T-helper 1 cell treated with Interleukin-12 subunit alpha and Interleukin-12 subunit beta and Interleukin-4 antibody, amounts not matched to agents 30 μg/mL and 1 μg/mL, for 36 hours (primary cell): ENCODE measurements around the gene DIAPH3.

Experiments
- H3K27ac Mint-ChIP-seq: one replicate; pipeline ENCODE4 v1.8.0; 2021; ENCODE audit warnings: mild to moderate bottlenecking, mixed read lengths
- H3K27me3 Mint-ChIP-seq: one replicate; pipeline ENCODE4 v1.8.0; 2021; ENCODE audit warnings: low read depth, mixed read lengths
- H3K36me3 Mint-ChIP-seq: one replicate; pipeline ENCODE4 v1.8.0; 2021; ENCODE audit warnings: low read depth, mixed read lengths
- H3K4me1 Mint-ChIP-seq: one replicate; pipeline ENCODE4 v1.8.0; 2021; ENCODE audit warnings: low read depth, mixed read lengths
- H3K4me3 Mint-ChIP-seq: one replicate; pipeline ENCODE4 v1.8.0; 2021; ENCODE audit warnings: mild to moderate bottlenecking, moderate library complexity, mixed read lengths
- H3K9me3 Mint-ChIP-seq: one replicate; pipeline ENCODE4 v1.8.0; 2021; ENCODE audit warnings: mixed read lengths

The DIAPH3 gene

DNA sequence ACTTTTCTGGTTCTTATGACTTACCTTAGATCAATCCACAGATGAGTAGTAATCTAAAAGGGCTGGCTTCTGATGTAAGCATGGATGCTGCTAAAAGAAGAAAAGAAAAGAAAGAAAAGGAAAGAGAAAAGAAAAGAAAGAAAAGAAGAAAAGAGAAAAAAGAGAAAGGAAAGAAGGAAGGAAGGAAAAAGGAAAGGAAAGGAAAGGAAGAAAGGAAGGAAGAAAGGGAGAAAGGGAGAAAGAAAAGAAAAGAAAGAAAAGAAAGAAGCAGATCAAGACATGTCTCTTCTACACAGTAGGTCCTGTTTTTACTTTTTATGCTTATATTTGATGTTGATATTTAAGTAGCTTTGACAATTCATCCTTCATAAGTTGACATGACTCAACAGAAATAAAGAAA lies 421.3 kb downstream of the DIAPH3 start:
- H3K4me3 Mint-ChIP-seq, result no peak overlapping the region
- no peaks in the 10 kb centered on the region for H3K9me3 Mint-ChIP-seq
- H3K4me1 Mint-ChIP-seq, result peaks cover 2% of the 10 kb centered on the region
- H3K27me3 Mint-ChIP-seq, result no peaks in the 10 kb centered on the region
- peaks cover 4% of the 10 kb centered on the region for H3K36me3 Mint-ChIP-seq
- no peak overlapping the region for H3K27ac Mint-ChIP-seq

DNA sequence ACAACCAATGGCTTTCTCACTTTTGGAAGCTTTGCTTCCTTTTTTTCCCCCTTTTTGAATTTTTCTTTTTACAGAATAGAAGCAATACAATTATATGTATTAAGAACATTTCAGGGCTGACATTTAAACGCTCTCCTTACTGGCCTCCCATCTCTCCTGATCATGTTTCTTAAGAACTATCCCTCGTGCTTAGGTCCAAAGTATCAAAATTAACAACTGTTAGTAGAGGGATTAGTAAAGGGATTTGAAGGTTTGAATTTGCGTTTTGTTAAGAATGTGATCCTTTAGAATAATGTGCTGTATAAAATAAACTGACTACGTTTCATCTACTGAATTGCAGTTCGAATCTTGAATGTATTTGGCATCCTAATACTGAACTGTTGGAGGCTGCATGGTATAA lies 424.8 kb downstream of the DIAPH3 start:
- H3K4me3 Mint-ChIP-seq, result no peak overlapping the region
- H3K36me3 Mint-ChIP-seq, result peaks cover 4% of the 10 kb centered on the region
- H3K27me3 Mint-ChIP-seq, result no peaks in the 10 kb centered on the region
- no peak overlapping the region for H3K27ac Mint-ChIP-seq
- H3K4me1 Mint-ChIP-seq, result no peaks in the 10 kb centered on the region
- no peaks in the 10 kb centered on the region for H3K9me3 Mint-ChIP-seq

DNA sequence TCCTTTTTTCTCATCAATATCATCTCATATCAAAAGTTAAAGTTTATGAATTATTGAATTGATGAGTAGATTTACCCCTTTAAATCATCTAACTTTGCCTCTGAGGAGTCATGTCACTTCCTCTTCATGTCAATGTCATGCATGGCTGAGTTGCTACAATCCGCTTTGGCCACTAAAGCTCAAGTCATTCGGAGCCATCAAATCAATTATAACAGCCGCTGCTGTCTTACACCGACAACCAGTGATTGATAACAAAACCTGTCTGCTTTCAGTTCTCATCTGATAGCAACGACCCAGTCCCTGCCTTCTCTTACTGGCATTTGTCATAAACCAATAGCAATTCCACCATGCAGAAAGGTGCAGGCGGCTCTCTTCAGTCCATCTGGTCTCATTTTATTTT lies 429.3 kb downstream of the DIAPH3 start:
- Mint-ChIP-seq H3K27me3 (no peaks in the 10 kb centered on the region), H3K36me3 (no peaks in the 10 kb centered on the region), H3K4me3 (no peak overlapping the region), H3K9me3 (no peaks in the 10 kb centered on the region), H3K27ac (no peak overlapping the region), H3K4me1 (no peaks in the 10 kb centered on the region)

DNA sequence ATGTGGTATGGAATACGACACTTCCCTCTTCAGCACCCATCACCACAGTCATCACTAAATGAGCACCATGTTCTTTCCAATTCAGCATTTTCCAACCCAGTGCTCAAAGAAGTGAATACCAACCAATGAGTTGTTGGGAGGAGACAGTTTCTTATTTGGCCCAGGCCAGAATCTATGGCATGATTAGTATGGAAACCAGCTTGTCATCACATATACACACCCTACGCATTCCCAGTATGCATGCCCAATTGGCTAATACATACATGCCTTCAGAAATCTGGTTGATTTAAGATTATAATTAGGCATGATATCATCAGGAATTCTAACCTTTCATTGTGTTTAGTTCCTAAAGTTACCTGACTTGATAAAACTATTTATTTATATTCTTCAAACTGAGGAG lies 430.0 kb downstream of the DIAPH3 start:
- H3K27ac Mint-ChIP-seq, result no peak overlapping the region
- H3K27me3 Mint-ChIP-seq, result no peaks in the 10 kb centered on the region
- H3K4me3 Mint-ChIP-seq, result no peak overlapping the region
- H3K4me1 Mint-ChIP-seq, result no peaks in the 10 kb centered on the region
- H3K9me3 Mint-ChIP-seq, result no peaks in the 10 kb centered on the region
- H3K36me3 Mint-ChIP-seq, result no peaks in the 10 kb centered on the region

DNA sequence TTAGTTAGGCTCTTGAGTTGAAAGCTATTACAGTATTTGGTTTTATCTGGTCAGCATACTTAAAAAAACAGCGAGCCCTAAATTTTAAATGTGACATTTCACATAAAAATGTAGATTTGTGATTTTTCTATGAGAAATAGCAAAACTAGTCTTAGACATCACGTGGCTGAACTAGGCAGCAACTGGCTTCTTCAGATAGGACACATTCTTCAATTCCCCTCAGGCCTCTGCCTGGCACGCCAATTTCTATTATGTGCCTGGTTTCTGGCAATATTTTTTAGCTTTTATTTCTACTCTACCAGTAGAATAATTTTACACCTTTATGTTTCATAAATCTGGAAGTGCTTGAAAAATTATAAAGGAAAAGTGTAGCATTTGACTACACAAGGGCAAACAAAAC lies 433.7 kb downstream of the DIAPH3 start:
- H3K27ac Mint-ChIP-seq, result no peak overlapping the region
- no peaks in the 10 kb centered on the region for H3K4me1 Mint-ChIP-seq
- H3K27me3 Mint-ChIP-seq, result no peaks in the 10 kb centered on the region
- no peaks in the 10 kb centered on the region for H3K36me3 Mint-ChIP-seq
- H3K4me3 Mint-ChIP-seq, result no peak overlapping the region
- H3K9me3 Mint-ChIP-seq, result no peaks in the 10 kb centered on the region

DNA sequence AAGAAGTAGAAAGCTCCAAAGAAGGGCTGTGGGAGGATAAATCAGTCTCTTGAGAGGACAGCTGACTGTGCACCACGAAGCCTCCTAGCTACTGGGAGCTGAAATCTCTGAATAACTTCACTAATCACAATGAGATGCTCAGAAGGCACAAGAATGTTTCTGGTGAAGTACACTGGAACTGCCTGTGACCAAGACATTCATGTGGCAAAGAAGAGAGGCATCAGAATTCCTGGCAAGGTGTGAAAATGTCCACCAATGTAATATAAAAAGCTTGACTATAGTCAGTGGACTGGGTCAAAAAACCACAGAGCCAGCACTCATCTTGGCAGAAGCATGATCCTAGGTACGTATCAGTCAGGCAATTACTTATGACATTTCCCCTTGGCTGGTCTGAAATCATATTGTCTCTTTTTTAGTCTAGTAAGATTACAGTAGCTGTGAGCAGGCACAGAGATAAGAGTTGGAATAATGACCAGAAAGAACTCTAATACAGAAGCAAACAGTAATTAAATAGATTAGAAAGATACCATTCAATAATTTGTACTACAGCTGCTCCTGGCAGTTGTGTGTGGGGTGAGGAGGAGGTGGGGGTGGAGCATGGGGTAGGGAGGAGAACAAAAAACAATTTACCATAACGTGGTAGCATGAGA lies 434.7 kb downstream of the DIAPH3 start:
- no peaks in the 10 kb centered on the region for H3K4me1 Mint-ChIP-seq
- no peaks in the 10 kb centered on the region for H3K36me3 Mint-ChIP-seq
- no peaks in the 10 kb centered on the region for H3K9me3 Mint-ChIP-seq
- no peaks in the 10 kb centered on the region for H3K27me3 Mint-ChIP-seq
- no peak overlapping the region for H3K27ac Mint-ChIP-seq
- H3K4me3 Mint-ChIP-seq, result no peak overlapping the region

DNA sequence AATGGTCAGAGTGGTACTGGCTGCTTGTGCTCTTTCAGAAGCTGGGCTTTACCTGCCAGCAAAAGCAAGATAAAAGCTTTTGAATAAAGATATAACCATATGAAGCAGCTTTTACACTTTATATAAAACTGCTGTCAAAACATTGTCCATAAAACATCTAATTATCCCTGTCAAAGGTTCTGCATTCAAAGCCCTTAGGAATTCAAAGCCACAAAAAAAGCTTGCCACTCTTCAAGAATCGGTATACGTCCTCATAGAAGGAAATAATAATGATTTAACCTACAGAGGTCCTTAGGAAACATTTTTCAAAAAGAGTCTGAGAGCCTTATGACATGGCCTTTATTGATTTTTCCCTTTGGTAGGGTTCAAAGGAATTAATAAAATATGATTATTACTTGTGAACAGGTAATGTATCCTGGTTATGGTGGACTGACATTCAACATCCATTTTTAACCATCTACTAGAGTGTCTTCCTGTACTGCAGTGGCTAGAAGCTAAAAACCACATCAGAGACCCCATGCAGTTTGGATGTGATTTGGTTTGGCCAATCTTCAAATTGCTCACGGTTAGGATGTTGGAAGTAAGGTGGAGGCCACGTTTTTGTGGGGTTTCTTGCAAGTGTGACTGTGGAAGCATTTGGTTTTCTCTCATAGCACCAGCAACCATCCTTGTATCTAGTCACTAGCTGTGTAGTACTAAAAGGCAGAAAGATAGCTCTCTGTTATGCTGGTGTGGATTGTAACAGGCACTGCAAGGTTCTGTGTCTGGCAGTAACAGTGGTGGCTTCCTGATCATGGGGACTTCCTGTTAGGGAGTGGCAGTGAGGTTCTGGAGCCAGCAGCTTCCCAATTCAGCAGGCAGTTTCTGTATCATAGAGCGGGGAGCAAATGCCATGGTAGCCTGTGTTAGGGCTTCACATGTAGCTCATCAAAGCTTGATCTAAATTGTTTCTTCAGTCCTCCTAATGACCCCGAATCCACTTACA lies 441.5 kb downstream of the DIAPH3 start:
- peaks cover 8% of the 10 kb centered on the region for H3K4me1 Mint-ChIP-seq
- H3K27me3 Mint-ChIP-seq, result no peaks in the 10 kb centered on the region
- no peak overlapping the region for H3K27ac Mint-ChIP-seq
- no peak overlapping the region for H3K4me3 Mint-ChIP-seq
- H3K36me3 Mint-ChIP-seq, result no peaks in the 10 kb centered on the region
- H3K9me3 Mint-ChIP-seq, result no peaks in the 10 kb centered on the region

DNA sequence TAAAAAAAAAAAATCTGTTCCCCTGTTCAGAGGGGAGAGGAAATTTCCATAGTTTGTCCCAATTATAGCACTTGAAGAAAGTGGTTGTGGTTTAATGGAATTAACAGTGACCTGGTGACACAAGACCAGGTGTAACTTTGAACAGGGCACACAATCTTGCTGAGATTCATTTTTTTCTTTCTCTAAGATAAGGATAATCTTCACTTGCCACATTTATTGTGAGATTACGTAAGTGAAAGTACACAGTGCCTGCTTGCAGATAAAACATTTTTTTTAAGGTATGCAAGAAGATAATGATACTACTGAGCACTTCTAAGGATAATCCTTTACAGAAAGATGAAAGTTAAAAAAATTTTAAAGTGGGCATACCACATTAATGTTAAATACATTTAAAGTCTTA lies 448.1 kb downstream of the DIAPH3 start:
- no peak overlapping the region for H3K4me3 Mint-ChIP-seq
- H3K9me3 Mint-ChIP-seq, result no peaks in the 10 kb centered on the region
- H3K36me3 Mint-ChIP-seq, result no peaks in the 10 kb centered on the region

DNA sequence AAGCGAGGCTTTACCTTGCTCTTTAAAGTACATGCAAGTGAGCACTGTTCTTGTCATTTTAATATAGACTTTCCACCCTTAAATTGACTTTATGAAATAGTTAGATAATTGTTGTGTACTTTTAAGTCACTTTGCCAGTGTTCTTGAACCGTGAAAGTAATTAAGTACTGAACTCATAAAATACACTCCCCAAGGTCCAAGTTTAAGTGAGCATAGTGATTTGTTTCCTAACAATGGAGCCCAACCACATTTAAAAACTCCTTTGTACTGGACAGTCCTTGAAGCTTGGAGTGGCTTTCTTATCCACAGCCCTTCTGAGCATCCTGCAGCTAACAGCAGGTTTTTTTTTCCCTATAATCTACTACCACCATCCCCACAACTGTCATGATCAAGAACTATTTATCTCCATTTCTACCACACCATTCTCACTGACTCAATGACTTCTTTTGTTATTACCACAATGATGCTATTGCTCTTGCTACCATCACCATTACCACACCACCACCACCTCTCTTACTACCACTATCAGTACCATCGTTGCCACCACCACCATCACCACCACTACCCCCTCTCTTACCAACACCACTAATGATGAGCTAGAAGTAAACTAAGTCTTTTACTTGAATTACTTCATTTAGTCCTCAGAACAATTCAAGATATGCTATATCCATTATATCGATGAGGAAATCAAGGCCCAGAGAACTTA lies 452.6 kb downstream of the DIAPH3 start:
- Mint-ChIP-seq H3K4me1 (no peaks in the 10 kb centered on the region), H3K4me3 (no peak overlapping the region), H3K27me3 (no peaks in the 10 kb centered on the region), H3K27ac (no peak overlapping the region), H3K9me3 (no peaks in the 10 kb centered on the region), H3K36me3 (no peaks in the 10 kb centered on the region)

More for the DNA sequence above, 448.1 kb downstream of the DIAPH3 start:
- H3K27me3 Mint-ChIP-seq, result no peaks in the 10 kb centered on the region
- no peak overlapping the region for H3K27ac Mint-ChIP-seq
- H3K4me1 Mint-ChIP-seq, result peaks cover 2% of the 10 kb centered on the region

DNA sequence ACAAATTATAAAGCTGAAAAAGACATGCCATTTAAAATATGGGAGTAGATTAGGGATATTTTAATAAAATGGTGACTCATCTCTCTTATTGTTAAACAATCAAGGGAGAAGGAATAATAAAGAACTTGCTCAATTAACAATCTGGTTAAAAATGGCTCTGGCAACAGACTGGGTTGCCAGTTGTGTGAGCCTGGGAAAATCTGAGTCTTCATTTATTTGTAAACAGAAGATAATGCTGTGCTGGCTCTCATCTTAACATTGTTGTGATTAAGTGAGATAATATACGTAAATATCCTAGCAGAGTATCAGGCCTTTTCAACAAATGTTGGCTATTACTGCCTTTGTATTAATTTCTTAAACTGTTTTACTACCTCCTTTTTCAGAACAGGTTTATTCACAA lies 453.3 kb downstream of the DIAPH3 start:
- no peaks in the 10 kb centered on the region for H3K4me1 Mint-ChIP-seq
- H3K27ac Mint-ChIP-seq, result no peak overlapping the region
- H3K36me3 Mint-ChIP-seq, result no peaks in the 10 kb centered on the region
- no peaks in the 10 kb centered on the region for H3K9me3 Mint-ChIP-seq
- H3K4me3 Mint-ChIP-seq, result no peak overlapping the region
- H3K27me3 Mint-ChIP-seq, result no peaks in the 10 kb centered on the region

DNA sequence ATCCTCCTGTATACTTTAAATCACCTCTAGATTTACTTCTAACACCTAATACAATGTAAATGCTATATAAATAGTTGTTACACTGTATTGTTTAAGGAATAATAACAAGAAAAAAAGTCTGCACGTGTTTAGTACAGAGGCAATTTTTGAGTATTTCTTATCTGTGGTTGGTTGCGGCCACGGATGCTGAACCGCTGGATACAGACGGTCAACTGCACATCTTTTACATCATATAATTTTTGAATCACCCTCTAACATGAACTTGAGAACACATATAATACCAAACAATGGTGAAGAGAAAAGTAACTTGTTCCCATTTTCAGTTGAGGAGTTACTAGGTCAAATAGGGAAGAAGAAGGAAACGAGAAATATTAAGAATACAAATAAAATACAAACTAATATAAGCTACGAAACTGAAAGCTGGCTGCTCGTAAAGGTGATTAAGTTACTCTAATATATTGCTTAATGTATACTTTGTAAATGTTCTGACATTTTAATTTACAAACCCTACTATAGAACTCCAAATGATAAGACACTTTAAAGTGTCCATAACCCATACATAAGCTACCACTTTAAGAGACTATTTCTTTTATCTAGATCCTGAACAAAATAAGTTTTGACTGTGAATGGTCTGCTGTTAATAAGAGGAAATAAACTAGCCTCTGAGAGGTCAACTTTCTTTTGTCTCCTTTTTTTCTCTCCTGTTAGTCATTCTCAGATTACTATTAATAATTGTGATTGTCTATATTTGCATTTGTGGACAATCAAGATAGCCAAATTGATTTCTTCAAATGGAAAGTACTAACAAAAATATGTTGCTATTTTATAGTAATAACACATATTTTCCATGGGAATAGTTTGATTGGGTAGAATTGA lies 457.4 kb downstream of the DIAPH3 start:
- no peak overlapping the region for H3K27ac Mint-ChIP-seq

DNA sequence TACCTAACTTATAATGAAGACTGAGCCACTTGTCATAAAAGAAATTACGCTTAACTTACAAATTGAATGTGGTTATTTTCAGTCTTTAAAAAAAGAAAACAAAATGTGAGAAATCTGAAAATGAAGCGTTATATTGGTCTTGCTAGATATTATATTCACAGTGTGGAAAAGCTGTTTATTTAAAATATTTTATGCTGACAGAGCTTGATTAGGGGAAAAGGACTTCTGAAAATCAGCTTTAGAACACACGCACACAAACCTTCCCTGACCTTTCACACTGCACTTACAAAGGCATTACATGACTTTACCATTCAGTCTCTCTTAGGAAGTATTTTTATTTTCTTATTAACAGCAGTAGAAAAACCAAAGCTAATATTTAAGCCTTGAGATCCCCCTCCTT lies 461.5 kb downstream of the DIAPH3 start:
- Mint-ChIP-seq H3K27ac (no peak overlapping the region), H3K4me3 (no peak overlapping the region), H3K36me3 (no peaks in the 10 kb centered on the region), H3K27me3 (no peaks in the 10 kb centered on the region), H3K9me3 (no peaks in the 10 kb centered on the region), H3K4me1 (no peaks in the 10 kb centered on the region)

More for the DNA sequence above, 457.4 kb downstream of the DIAPH3 start:
- no peaks in the 10 kb centered on the region for H3K36me3 Mint-ChIP-seq
- no peaks in the 10 kb centered on the region for H3K27me3 Mint-ChIP-seq
- no peaks in the 10 kb centered on the region for H3K9me3 Mint-ChIP-seq
- no peaks in the 10 kb centered on the region for H3K4me1 Mint-ChIP-seq
- no peak overlapping the region for H3K4me3 Mint-ChIP-seq

DNA sequence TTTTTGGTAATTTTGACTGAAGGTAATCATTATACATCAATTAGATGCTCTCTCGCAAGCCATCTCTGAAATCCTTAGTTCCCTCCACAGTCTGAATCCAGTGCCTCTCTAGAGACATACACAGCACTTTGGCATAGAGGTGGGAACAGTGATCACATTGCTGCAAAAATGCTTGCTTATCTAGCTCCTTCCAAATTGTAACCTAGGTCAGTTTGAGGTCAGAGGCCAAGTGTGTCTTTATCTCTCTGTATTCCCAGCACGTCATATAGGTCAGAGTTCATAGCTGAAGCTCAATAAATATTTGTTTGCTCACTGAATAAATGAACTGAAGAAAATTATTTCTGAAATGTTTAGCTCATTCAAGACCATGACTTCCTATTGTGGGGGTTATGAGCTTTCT lies 462.5 kb downstream of the DIAPH3 start:
- Mint-ChIP-seq H3K27me3 (no peaks in the 10 kb centered on the region), H3K9me3 (no peaks in the 10 kb centered on the region), H3K4me3 (no peak overlapping the region), H3K27ac (no peak overlapping the region), H3K36me3 (no peaks in the 10 kb centered on the region), H3K4me1 (no peaks in the 10 kb centered on the region)

DNA sequence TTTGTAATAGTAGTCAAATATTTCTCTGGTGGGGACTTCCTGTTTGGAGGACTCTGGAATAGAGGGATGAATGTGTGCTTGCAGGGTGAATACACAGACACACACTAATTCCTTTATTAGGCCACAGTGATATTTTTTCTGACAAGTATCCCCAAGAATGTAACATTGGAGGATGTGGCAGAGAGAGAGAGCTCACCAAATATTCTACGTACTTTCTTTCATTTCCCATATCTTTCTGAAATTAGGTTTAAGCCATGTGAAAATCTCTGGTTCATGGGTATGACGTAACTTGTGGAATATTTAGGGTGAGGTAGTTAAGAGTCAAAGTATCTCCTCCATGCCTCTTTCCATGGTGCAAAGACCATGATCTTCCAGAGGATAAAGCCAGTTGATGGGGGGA lies 463.4 kb downstream of the DIAPH3 start:
- Mint-ChIP-seq H3K27ac (no peak overlapping the region), H3K36me3 (no peaks in the 10 kb centered on the region), H3K4me3 (no peak overlapping the region), H3K27me3 (no peaks in the 10 kb centered on the region), H3K4me1 (no peaks in the 10 kb centered on the region), H3K9me3 (no peaks in the 10 kb centered on the region)
